SK-N-SH treated with all-trans-retinoic acid at 6 μM for 48 hours (cell line): ENCODE results near the gene C7orf57.

Source experiments
- ARNTL ChIP-seq: fragments of 450-650 bp; formaldehyde crosslinking; IDR thresholded peaks from 2 replicates; pipeline ENCODE4 v1.5.0; 2020; ENCODE audit warnings: low read depth, mild to moderate bottlenecking, moderate library complexity, borderline replicate concordance
- BACH2 ChIP-seq: fragments of 250-450 bp; sonication (Bioruptor Pico); IDR thresholded peaks from 2 replicates; pipeline ENCODE4 v1.9.0; 2021; ENCODE audit warnings: mild to moderate bottlenecking, borderline replicate concordance
- CREB5 ChIP-seq: fragments of 250-450 bp; sonication (Bioruptor Pico); IDR thresholded peaks from 2 replicates; pipeline ENCODE4 v1.5.1; 2020; ENCODE audit warnings: low read depth, mild to moderate bottlenecking, moderate library complexity
- CSRNP3 ChIP-seq: fragments of 250-450 bp; sonication (Bioruptor Pico); IDR thresholded peaks from 2 replicates; pipeline ENCODE4 v1.5.1; 2021; ENCODE audit warnings: mild to moderate bottlenecking, moderate library complexity
- GLIS3 ChIP-seq: fragments of 250-450 bp; sonication (Bioruptor Pico); IDR thresholded peaks from 2 replicates; pipeline ENCODE4 v1.5.0; 2020; ENCODE audit warnings: mild to moderate bottlenecking, moderate library complexity
- OSR1 ChIP-seq: fragments of 250-450 bp; sonication (Bioruptor Pico); IDR thresholded peaks from 2 replicates; pipeline ENCODE4 v1.8.0; 2022; ENCODE audit warnings: moderate library complexity, mild to moderate bottlenecking, inconsistent platforms
- PATZ1 ChIP-seq: fragments of 250-450 bp; sonication (Bioruptor Pico); IDR thresholded peaks from 2 replicates; pipeline ENCODE4 v1.8.0; 2020; ENCODE audit warnings: mild to moderate bottlenecking, moderate library complexity, borderline replicate concordance
- POU6F1 ChIP-seq: fragments of 250-450 bp; sonication (Bioruptor Pico); IDR thresholded peaks from 2 replicates; pipeline ENCODE4 v1.8.0; 2021; ENCODE audit warnings: low read depth, mild to moderate bottlenecking, moderate library complexity, borderline replicate concordance
- RARB ChIP-seq: fragments of 250-450 bp; sonication (Bioruptor Pico); IDR thresholded peaks from 2 replicates; pipeline ENCODE4 v1.8.0; 2021; ENCODE audit warnings: mild to moderate bottlenecking, moderate library complexity
- SNAI2 ChIP-seq: fragments of 250-450 bp; sonication (Bioruptor Pico); IDR thresholded peaks from 2 replicates; pipeline ENCODE4 v1.5.0; 2020; ENCODE audit warnings: mild to moderate bottlenecking, moderate library complexity
- TCF4 ChIP-seq: fragments of 250-450 bp; sonication (Bioruptor Pico); IDR thresholded peaks from 2 replicates; pipeline ENCODE4 v1.8.0; 2021; ENCODE audit warnings: mild to moderate bottlenecking, moderate library complexity, borderline replicate concordance
- TSHZ2 ChIP-seq: fragments of 250-450 bp; sonication (Bioruptor Pico); IDR thresholded peaks from 2 replicates; pipeline ENCODE4 v1.5.0; 2020; ENCODE audit warnings: mild to moderate bottlenecking, moderate library complexity
- ZFP3 ChIP-seq: fragments of 250-450 bp; sonication (Bioruptor Pico); IDR thresholded peaks from 2 replicates; pipeline ENCODE4 v1.5.0; 2020; ENCODE audit warnings: mild to moderate bottlenecking, moderate library complexity
- ZNF565 ChIP-seq: fragments of 450-650 bp; formaldehyde crosslinking; conservative IDR thresholded peaks from 2 replicates; pipeline ENCODE4 v1.5.0; 2020; ENCODE audit warnings: low read depth, mild to moderate bottlenecking, moderate library complexity

GRCh38 chr7:48038815-48039506, 3.6 kb downstream of the C7orf57 start:
- TF ChIP-seq BACH2 (CRISPR knock-in tag) (no peak), ZNF565 (CRISPR knock-in tag) (no peak), SNAI2 (CRISPR knock-in tag) (no peak), PATZ1 (no peak), TCF4 (no peak), CSRNP3 (CRISPR knock-in tag) (no peak), TSHZ2 (no peak), CREB5 (CRISPR knock-in tag) (no peak), RARB (CRISPR knock-in tag) (no peak), ARNTL (no peak), POU6F1 (CRISPR knock-in tag) (no peak), ZFP3 (no peak), GLIS3 (CRISPR knock-in tag) (no peak), OSR1 (CRISPR knock-in tag) (no peak)
